Keratinocyte (primary cell): ENCODE measurements around the gene ANO3.

ENCODE experiments used
- CTCF ChIP-seq, 3 experiments: IDR thresholded peaks in 1 of 3; conservative IDR thresholded peaks in 1 of 3; optimal IDR thresholded peaks in 1 of 3; 2 replicates in 2 of 3; 3 replicates in 1 of 3; pipeline versions ENCODE3 to v1.5.1; 2011; ENCODE audit warnings: low read length in 3 of 3, mild to moderate bottlenecking in 3 of 3, moderate library complexity in 2 of 3, control low read depth in 1 of 3, inconsistent platforms in 1 of 3; ENCODE audit not compliant: insufficient read depth in 2 of 3; ENCODE audit errors: extremely low read depth in 1 of 3
- EZH2 ChIP-seq: IDR thresholded peaks from one replicate; pipeline ENCODE4 v1.6.1; 2012; ENCODE audit warnings: inconsistent platforms, mild to moderate bottlenecking, low read length, moderate library complexity

- TF ChIP-seq CTCF (optimal IDR thresholded peaks at IDR 0.05 in 1 of 3, IDR thresholded peaks at IDR 0.05 in 1 of 3, conservative IDR thresholded peaks at IDR 0.05 in 1 of 3; ENCODE audit: extremely low read depth in 1 of 3, insufficient read depth in 2 of 3, low read length in 3 of 3) = no peak
- TF ChIP-seq EZH2 = no peak
Observed at GRCh38 chr11:26571861-26572654, 240.1 kb downstream of the ANO3 start, which contains the start of gene MUC15.
